HG03439 (cell line): ENCODE measurements around the gene IP6K3.

Experiments
- ATAC-seq: cut with Tn5 transposase; IDR thresholded peaks from one replicate; pipeline ENCODE4 v1.9.1; 2021; ENCODE audit warnings: mild to moderate bottlenecking, moderate library complexity; ENCODE audit not compliant: unreplicated experiment

IP6K3 gene

GRCh38 chr6:33746651-33747100 lies at the start of gene IP6K3:
TSS of gene IP6K3 (minus strand) at chr6:33746905. CDS start at chr6:33735476, 11,429 bp downstream.
- no peak for ATAC-seq

- ATAC-seq: no peak
These were observed 48.4 kb upstream of the IP6K3 start for GRCh38 chr6:33794910-33795623.

- ATAC-seq: no peak
These were observed 46.3 kb upstream of the IP6K3 start for GRCh38 chr6:33792981-33793380.

GRCh38 chr6:33791620-33792019 lies 44.9 kb upstream of the IP6K3 start:
- ATAC-seq: no peak

- ATAC-seq: no peak
These were observed 44.2 kb upstream of the IP6K3 start for GRCh38 chr6:33790910-33791309.

- ATAC-seq: no peak
These were observed 43.7 kb upstream of the IP6K3 start for GRCh38 chr6:33790379-33790778.

- ATAC-seq: no peak
These were observed 42.8 kb upstream of the IP6K3 start for GRCh38 chr6:33789550-33789895.

GRCh38 chr6:33788694-33789549 lies 42.2 kb upstream of the IP6K3 start, which contains the start of gene LEMD2:
TSS of gene LEMD2 (minus strand) at chr6:33789130. CDS start at chr6:33789116, 14 bp downstream.
- peak; percentile 84 for ATAC-seq

GRCh38 chr6:33787954-33788693 lies 41.4 kb upstream of the IP6K3 start:
- peak; percentile 45 for ATAC-seq

- no peak for ATAC-seq
These were observed 40.7 kb upstream of the IP6K3 start for GRCh38 chr6:33787346-33787953.

- ATAC-seq: no peak
These were observed 40.0 kb upstream of the IP6K3 start for GRCh38 chr6:33786736-33787135.

GRCh38 chr6:33785778-33786177 lies 39.1 kb upstream of the IP6K3 start:
- no peak for ATAC-seq

GRCh38 chr6:33784787-33785186 lies 38.1 kb upstream of the IP6K3 start:
- ATAC-seq: no peak

GRCh38 chr6:33783781-33784520 lies 37.2 kb upstream of the IP6K3 start:
- no peak for ATAC-seq

GRCh38 chr6:33782561-33782960 lies 35.9 kb upstream of the IP6K3 start:
- ATAC-seq: no peak

- no peak for ATAC-seq
These were observed 34.6 kb upstream of the IP6K3 start for GRCh38 chr6:33781131-33781975.

GRCh38 chr6:33779895-33780294 lies 33.2 kb upstream of the IP6K3 start:
- ATAC-seq: no peak

GRCh38 chr6:33779290-33779689 lies 32.6 kb upstream of the IP6K3 start:
- no peak for ATAC-seq

- no peak for ATAC-seq
These were observed 31.9 kb upstream of the IP6K3 start for GRCh38 chr6:33778444-33779121.
